Stimulated activated CD8-positive, alpha-beta memory T cell treated with anti-CD3 and anti-CD28 coated beads, Interleukin-4, amount 100 ng/mL, for 4 hours (primary cell): Measurements from ENCODE around the gene BEAN1.
A peak's percentile ranks its signal among the peaks of the same experiment; 100 is the strongest.

Experiments
- DNase-seq, 2 donors: peaks; one replicate each; pipeline ENCODE4 v3.0.0-alpha.2; 2020; ENCODE audit warnings: low read depth in 2 of 2, low spot score in 1 of 2

The BEAN1 gene

DNA sequence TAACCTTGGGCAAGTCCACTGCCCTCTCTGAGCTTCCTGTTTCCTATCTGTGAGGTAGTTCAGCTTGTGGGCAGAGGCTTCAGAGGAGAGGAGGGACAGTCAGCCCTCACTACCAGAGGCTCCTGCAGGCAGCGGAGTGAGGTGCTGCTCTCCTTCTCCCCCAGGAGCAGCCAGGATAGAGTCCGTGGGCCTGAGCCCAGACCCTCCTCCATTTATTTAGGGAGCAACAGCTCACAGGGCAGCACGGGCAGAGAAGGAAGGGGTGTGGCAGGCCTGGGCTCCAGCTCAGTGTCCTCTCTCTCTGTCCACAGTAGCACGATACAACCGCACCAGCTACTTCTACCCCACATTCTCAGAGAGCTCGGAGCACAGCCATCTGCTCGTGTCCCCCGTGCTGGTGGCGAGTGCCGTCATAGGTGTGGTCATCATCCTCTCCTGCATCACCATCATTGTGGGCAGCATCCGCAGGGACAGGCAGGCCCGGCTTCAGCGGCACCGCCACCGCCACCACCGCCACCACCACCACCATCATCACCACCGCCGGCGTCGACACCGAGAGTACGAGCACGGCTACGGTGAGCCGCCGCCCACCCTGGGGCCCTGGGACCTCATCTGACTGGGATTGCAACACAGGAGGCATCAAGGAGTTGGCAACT lies 42.3 kb downstream of the BEAN1 start:
- no peak for DNase-seq

DNA sequence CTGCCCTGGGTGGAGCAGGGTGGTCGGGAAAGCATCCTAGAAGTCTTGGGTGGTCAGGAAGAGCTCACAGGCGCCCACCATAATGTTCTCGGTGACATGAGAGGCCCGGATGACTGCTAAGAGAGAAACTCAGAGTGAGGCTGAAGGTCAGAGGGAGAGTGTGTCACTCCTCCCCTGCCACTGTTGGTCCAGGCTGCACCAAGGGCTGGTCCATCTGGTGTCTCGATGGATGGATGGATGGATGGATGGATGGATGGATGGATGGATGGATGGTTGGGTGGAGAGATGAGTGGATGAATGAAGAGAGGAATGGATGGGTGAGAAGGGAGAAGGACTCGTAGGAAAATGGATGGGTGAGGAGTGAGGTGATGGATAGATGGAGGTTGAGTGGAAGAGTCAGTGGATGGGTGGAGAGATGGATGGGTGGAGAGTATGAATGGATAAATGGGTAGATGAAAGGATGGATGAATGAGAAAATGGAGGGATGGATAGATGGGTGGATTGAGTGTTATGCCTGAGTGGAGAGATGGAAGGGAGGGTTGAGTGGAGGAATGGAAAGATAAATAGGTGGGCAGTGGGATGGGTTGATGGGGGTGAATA lies 43.0 kb downstream of the BEAN1 start:
- DNase-seq, result no peak

DNA sequence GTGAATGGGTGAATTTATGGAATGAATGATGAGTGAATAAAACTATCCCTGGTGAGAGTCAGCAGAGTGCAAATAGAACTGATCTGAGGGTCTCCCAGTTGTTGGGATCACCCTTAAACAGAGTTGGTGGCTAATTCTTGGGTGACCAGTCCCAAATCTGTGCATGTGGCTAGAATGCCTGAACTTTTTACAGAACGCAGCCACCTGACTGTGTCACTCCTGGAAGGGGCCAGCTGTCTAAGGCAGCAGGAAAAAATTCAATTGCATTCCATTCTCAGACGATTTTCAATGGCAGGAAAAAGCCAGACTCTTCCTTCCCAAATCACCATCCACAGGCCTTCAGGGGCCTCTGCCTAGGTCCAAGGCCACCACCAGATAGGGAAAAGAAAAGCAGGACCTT lies 43.5 kb downstream of the BEAN1 start:
- no peak for DNase-seq

- no peak for DNase-seq
Measured at GRCh38 chr16:66471264-66471663, 44.2 kb downstream of the BEAN1 start.

GRCh38 chr16:66471716-66472393 lies 44.8 kb downstream of the BEAN1 start:
- DNase-seq, result no peak

DNA sequence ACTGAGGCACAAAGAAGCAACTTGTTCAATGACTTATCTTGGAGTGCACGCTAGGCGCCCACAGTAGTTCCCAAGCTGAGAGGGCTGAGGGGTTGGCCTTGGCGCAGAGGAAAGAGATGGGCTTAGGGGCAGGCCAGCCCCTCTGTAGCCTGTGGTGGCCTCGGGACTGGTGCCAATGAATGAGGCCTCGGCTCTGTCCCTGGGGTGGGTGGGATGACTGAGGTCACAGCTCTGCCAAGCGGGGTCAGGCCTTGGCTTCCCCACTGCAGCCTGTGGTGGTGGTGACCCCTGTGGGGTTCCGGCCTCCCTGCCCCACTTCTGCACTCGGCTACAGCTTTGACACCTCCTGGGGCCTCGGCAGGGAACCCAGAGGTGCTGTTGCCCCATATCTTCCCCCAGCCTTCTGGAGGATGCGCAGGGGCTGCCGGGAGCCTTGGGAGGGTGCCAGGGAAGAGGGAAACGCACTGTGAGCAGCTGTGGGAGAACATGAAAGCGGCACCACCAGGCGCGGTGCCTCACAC lies 46.0 kb downstream of the BEAN1 start:
- no peak for DNase-seq

GRCh38 chr16:66473654-66474519 lies 46.8 kb downstream of the BEAN1 start:
- no peak for DNase-seq

GRCh38 chr16:66474750-66475199 lies 47.7 kb downstream of the BEAN1 start:
- peak; percentile 15 to 33 for DNase-seq

DNA sequence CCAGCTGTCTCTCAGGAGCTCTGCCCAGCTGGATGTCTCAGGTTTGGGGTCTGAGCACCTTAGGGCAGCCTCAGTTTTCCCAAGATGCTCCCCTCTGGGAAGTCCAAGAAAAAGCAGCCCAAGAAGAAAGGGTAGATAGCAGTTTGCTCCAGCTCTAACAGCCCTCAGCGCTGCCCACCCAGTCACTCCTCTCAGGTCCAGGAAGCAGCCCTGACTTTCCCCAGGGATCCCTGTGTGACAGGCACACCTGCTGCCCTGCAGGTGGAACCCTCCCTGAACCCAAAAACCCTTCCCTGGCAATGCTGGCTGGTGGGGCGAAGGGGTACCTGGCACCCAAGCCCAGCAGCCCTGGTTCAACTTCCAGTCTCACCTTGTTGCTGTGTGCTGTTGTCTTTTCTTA lies 48.1 kb downstream of the BEAN1 start:
- DNase-seq, result no peak

DNA sequence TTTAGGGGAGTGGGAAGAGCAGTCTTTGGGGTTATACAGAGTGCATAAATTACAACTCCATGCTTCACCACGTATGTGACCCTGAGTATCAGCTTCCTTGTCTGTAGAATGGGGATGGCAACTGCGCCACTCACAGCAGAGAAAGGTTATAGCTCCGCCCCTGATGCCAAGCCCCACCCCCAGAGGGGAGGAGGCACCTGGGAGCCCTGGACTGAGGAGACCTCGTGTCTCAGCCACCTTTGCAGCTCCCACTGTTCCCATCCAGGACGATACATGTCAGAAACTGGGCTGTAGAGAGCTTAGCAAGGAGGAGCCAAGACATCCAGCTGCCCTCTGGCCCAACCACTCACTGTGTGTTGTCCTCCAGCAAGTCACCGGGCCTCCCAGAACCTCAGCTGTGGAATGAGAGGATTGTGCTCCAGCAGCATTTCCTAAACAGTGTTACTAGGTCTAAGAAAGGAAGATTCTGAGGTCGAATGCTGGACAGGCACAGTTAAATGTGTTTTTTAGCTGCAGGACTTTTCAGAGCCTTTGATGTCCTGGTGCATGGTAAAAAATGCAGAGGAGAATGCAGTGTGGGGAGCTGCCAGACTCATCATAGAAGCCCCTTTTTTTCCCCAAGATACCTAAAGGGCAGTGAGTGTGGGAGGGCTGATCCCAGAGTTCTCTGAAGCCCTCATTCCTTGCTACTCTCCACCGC lies 49.4 kb downstream of the BEAN1 start:
- no peak for DNase-seq

DNA sequence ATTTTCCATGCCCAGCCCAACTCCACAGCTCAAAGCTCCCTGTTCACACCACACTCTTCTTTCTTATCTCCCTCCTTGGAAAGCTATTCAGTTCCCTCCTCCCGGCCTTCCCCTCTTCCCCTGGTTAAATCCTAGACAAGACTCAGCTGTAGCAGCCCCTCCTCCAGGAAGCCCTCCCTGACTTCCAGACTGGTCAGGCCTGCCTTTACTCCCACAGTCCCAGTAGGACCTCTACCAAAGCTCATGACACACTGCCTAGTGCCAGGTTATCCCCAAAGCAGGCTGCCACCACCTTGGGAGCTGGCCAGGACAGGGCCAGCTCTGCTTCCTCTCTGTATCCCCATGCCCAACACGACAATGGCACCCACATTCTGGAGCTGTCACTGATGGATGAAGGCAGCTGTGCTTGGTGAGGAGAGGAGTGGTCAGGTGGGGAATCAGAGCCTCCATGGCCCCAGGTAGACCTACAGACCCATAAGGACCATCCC lies 50.0 kb downstream of the BEAN1 start:
- DNase-seq, result no peak

DNA sequence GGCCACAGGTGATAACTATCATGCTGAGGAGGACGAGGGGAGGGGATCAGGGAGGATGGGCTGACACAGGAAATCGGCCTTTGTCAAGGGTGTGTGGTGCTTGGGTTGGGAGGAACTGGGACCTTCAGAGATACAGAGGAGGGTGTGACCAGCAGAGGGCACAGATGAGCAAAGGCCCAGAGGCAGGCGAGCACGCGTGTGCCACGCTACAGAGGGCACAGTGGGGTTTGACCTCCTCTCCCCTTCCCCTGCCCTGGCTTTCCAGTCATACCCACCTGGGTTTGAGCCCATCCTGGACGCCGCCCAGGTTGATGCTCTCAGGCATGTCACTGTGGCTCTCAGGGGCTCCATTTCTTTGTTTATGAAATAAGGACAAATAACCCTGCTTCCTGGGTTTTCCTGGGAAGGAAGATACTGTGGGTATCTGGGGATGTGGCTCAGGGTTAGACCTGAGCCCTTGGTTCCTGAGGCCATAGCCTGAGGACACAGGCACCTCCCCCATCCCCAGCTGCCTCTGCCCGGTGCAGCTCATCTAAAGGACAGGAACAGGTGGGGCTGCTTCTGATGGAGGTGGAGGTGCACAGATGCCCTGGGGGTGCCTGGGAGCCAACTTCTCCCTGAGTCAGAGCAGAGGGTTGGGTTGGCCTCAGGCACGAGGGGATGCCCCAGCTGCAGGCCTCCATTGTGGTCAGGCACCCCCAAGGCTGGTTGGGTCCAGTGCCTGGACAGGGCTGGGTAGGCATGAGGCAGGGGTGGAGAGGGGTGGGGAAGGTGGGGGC lies 51.8 kb downstream of the BEAN1 start:
- peak; percentile 65 to 71 for DNase-seq

DNA sequence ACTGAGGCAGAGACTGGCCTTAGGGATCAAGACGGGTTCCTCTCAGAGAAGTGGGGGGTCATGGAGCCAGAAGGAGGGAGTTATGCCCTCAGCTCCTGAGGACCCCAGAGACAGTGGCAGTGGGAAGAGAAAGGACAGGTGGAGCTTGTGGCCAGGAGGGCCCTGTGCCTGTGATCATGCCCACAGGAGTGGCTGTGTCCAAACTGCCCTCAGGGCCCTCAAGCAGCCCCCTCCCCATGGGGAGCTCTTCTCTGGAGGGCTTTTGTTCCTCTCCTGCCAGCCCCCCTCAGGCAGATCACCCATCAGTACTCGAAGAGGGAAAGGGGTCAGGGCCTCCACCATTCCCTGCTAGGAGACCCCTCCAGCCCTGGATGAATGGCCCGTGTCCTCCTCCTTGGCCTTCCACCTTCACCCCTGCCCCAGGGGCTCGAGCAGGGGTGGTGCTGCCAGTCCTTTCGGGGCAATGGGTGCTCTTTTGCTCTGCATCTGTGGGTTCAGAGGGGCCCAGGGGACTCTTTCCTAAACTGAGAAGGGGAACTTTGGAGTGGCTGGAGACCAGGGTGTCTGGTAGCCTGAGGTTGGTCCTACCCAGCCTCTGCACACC lies 52.7 kb downstream of the BEAN1 start:
- no peak for DNase-seq

- DNase-seq, result no peak
Measured at GRCh38 chr16:66480265-66481080, 53.4 kb downstream of the BEAN1 start.

GRCh38 chr16:66481081-66481942 lies 54.2 kb downstream of the BEAN1 start:
- DNase-seq, result no peak

GRCh38 chr16:66481943-66482390 lies 54.9 kb downstream of the BEAN1 start:
- DNase-seq, result no peak

- DNase-seq, result peak; percentile 46 to 49
Measured at GRCh38 chr16:66483689-66484452, 56.8 kb downstream of the BEAN1 start.
